Stimulated activated CD4-positive, alpha-beta T cell treated with anti-CD3 and anti-CD28 coated beads, Interleukin-4, amount 100 ng/mL, for 48 hours (primary cell): Measurements from ENCODE around the gene SSTR5.

Experiments used
- DNase-seq, 2 donors: peaks; one replicate each; pipeline ENCODE4 v3.0.0-alpha.2; 2020; ENCODE audit warnings: low read depth in 2 of 2

The SSTR5 gene

DNA sequence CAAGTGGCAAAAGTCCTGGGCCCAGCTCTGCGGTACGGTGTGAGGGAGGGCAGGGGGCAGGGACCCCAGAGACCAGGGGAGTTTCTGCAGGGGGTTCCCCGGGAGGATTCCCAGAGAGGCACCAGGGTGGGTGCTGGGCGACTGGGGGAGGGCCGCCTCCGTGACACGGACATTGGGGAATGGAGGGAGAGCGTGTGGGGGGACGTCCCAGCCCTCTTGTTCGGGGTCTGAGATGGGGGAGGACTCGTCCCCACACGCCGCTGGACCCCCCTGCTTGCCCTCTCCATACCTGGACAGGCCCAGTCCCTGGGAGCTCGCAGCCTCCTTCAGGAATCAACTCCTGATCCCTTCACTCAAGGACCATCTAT lies 49.8 kb downstream of the SSTR5 start:
- DNase-seq, result no peak

DNA sequence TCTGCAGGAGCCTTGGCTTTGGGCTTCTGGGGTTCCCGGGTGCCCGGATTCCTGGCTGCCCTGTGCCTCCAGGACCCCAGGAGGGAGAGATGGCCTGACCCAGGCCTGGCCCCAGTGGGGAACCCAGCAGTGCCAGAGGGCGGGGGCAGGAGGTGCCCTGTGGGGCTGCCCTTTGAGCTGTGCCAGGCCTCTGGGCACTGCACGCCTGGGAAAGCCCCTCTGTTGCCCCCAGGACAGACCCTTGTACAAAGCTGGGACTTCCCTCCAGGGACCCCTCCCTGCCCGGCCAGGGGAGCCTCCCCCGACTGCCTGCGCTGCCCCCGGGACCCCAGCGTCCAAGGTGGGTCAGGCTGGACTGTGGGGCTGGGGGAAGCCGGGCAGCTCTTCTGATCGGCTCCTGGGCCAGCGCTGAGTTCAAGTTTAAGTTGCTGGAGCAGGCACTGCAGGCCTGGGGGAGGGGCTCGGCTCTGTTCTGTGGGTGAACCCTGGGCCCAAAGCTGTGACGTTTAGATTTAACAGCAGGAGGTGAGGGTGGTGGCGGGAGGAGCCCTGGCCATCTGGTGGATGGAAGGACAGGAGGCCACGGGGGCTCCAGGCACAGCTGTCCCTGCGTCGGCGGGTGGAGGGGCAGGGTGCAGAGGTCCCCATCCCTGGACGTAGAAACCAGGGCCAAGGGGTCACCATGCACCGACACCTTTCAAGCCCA lies 51.1 kb downstream of the SSTR5 start:
- DNase-seq, result no peak

- no peak for DNase-seq
Observed at GRCh38 chr16:1124291-1124690, 51.7 kb downstream of the SSTR5 start.

DNA sequence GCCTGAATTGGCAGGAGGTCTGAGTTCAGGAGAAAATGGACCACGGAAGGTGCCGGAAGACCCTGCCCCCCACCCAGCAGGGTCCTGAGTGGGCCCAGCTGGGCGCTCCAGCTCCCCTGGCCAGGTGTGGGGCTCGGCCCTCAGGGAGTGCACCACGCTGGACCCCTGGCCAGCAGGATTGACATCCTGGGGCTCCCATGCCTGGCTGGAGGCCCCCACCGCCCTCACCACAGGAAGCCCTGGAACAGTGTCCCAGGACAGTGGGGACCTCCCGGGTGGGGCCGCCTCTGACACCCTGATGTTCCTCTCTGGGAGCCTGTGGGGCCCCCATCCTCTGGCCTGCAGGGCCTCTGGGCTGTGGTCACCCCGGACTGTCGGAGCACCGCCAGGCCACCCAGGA lies 52.2 kb downstream of the SSTR5 start:
- DNase-seq, result no peak

- peak; percentile 19 to 22 for DNase-seq
Observed at GRCh38 chr16:1125471-1125870, 52.9 kb downstream of the SSTR5 start.

DNA sequence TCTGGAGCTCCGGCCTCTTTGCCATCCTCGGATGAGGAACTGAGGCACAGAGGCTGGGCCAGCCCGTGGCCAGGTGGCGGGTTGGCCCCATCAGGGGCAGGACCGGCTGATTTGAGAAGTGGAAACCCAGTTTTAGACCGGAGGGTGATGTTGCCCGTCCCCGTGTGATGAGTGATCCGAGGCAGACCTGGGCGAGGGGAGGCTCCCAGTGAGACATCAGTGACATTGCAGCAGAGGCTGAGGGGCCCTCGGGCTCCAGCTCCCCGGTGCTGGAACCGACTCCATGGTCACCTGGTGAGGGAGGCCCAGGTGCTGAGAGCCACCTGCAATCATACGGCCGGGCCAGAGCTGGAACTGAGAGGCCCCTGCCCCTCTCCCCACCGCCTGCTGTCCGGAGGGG lies 53.5 kb downstream of the SSTR5 start:
- no peak for DNase-seq

- DNase-seq, result no peak
Observed at GRCh38 chr16:1126586-1126985, 54.0 kb downstream of the SSTR5 start.

DNA sequence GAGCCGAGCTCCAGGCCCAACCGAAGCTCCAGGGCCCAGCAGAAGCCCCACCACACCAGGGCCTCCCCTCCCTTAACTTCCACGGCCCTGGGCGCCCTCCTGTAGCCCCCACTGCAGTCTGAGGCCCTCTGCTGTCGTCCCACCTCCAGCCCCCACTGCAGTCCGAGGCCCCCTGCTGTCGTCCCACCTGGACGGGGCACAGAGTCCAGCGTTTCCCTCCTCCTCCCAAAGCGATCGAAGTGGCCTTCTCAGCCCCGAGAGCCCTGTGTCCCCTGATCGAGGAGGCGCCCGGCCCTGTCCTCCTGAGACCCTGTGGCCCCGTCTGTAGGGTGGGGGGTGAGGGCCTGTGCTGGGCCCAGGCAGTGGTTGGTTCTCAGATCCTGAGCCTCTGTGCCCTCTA lies 54.6 kb downstream of the SSTR5 start:
- DNase-seq, result no peak

DNA sequence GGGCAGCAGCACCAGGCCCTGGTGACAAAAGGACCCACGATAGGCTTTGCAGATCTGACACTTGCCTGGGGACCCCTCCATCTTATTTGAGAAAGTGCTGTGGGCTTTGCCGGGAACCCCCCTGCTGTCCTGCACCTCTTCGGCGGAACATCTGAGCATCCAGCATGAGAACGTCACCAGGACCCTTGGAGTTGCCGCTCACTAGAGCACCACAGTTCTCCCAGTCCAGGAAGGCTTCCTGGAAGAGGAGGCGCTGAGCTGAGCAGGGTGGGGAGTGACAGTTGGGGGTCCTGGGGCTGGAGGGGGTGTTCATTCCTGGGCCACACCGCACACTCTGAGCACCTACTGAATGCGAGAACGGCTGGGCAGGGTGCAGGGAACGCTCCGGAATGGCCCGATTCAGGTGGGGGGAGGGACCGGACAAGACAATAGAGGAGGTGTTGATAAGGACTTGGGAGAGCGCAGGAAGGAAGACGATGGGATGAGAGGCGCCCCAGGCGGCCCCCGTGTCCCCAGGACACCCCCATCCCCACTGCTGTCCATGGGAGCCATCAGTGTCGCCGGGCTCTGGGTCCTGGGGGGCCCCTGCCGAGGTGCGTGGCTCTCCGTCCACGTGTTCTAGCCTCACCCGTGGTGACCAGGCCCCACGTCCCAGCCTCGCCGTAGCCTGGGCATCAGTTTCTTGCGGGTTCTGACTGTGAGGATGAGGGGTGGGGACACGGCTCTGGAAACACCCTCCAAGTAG lies 55.6 kb downstream of the SSTR5 start:
- DNase-seq, result no peak

DNA sequence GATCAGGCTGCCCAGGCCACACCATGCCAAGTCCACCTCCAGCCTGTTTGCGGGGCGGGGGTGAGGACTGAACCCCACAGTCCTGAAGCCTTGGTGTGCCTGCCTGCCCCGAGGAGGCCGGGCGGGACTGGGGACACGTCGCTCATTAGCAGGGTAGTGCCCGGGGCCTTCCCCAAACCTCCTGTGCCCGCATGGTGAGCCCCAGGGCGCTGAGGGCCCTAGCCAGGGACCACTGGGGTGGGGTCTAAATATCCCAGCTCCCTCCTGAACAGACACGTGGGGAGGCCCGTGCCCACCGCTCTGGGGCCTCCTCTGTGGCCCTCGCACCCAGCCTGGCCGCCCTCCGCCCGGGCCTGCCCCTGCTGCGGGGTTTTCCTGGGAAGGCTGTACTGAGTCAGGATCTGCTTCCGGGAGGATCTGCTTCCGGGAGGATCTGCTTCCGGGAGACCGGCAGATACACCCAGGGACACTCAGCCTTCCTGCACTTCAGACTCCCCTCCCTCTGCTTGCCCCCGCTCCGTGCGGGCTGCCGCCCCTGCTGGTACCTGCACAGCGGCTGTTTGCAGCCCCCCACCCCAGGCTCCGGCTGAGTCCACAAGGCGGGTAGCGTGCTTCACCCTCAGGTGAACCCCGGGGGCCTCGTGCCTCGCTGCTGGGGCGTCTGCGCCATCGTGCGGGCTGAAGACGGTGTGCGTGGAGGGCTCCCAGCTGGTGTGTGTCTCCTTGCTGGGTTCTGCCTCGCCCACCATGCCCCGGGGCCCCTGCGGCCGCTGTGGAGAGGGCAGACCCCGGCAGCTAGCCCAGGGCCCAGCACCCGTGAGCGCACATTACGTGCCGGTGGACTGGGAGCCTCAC lies 56.8 kb downstream of the SSTR5 start:
- DNase-seq, result no peak

DNA sequence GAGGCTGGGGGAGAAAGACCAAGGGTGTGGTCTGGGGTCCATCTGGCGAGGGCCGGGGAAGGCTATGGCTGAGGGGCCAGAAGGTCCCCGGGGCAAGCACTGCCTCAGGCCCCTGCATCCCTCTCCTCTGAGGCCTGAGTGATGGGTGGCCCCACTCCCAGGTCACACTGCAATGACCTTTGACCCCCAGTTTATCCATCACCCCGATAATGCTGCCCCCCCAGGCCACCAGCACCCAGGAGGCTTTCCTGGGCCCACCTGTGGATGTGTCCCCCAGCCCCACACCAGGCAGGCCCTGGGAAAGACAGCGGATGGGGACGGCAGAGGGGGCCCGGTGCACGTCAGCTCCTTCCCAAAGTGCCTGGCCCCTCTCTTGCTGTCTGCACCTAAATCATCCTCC lies 57.8 kb downstream of the SSTR5 start:
- no peak for DNase-seq
